ENCODE measurements around the gene KCNIP1. TPM values are rescaled to one million over a fixed set of nuclear protein-coding genes. Genes with fewer than 3 reads are reported as not detected.

Gene KCNIP1
- total and polyA plus RNA-seq, 11 donors, result 0.52 to 1.3 (median 1.2) TPM; not detected in 8

GRCh38 chr5:170746075-170746960, 242.5 kb downstream of the KCNIP1 start:
- H3K27ac ChIP-seq, result peak overlapping the region; percentile 35 to 95 (median 82)
- H3K4me1 ChIP-seq, result peaks cover 2 to 59% (median 46%) of the 10 kb centered on the region in 12 donors
- 23 to 38% (median 31%) methylated on average over 9 to 14 of the region's 14 CpGs for WGBS, 4 donors
- ATAC-seq (peak; percentile 12 to 47 (median 26)), DNase-seq (peak in 3 of 5 donors; percentile 45 to 66 (median 51))
- H3K27me3 ChIP-seq, result peaks cover 0 to 15% (median 0%) of the 10 kb centered on the region in 9 donors
- TF ChIP-seq POLR2A (IDR thresholded peaks at IDR 0.05), result no peak
- TF ChIP-seq CTCF (IDR thresholded peaks at IDR 0.05), result no peak
- intact Hi-C loops (cut with DNase I), result loop anchor here in 6 of 10 donors (10.0 kb wide), 4 partner anchors 118 to 588 kb away; partner anchors contain the start of gene RANBP17 (in 1 of the 6)
- no peaks in the 10 kb centered on the region for H3K9me3 ChIP-seq
- H3K4me3 ChIP-seq, result peak overlapping the region in 6 of 12 donors; percentile 10 to 29 (median 16)
- no peaks in the 10 kb centered on the region for H3K36me3 ChIP-seq

GRCh38 chr5:170746961-170747340, 243.1 kb downstream of the KCNIP1 start:
- H3K9me3 ChIP-seq, result no peaks in the 10 kb centered on the region
- H3K4me3 ChIP-seq, result peak overlapping the region in 4 of 12 donors; percentile 10 to 29 (median 18)
- peaks cover 0 to 15% (median 0%) of the 10 kb centered on the region in 9 donors for H3K27me3 ChIP-seq
- WGBS, 4 donors, result 75 to 87% (median 84%) methylated on average over 11 of the region's 11 CpGs
- ATAC-seq, result no peak
- TF ChIP-seq CTCF (IDR thresholded peaks at IDR 0.05) (no peak), POLR2A (IDR thresholded peaks at IDR 0.05) (no peak)
- no peaks in the 10 kb centered on the region for H3K36me3 ChIP-seq
- H3K27ac ChIP-seq, result peak overlapping the region; percentile 35 to 95 (median 82)
- no peak for DNase-seq
- intact Hi-C loops (cut with DNase I), result loop anchor here in 7 of 10 donors (1.0 to 10.0 kb wide), 5 partner anchors 9 to 588 kb away; partner anchors contain the start of gene RANBP17 (in 1 of the 7)
- H3K4me1 ChIP-seq, result peaks cover 2 to 65% (median 49%) of the 10 kb centered on the region in 12 donors

- intact Hi-C loops (cut with DNase I), result loop anchor here in 7 of 10 donors (1.0 to 10.0 kb wide), 5 partner anchors 9 to 587 kb away; partner anchors contain the start of gene RANBP17 (in 1 of the 7)
- Histone ChIP-seq H3K27me3 (peaks cover 0 to 15% (median 0%) of the 10 kb centered on the region in 9 donors), H3K9me3 (no peaks in the 10 kb centered on the region), H3K27ac (peak overlapping the region; percentile 66 to 95 (median 82)), H3K4me3 (no peak overlapping the region), H3K36me3 (no peaks in the 10 kb centered on the region), H3K4me1 (peaks cover 2 to 69% (median 53%) of the 10 kb centered on the region in 12 donors)
- ATAC-seq, result peak; percentile 80 to 84 (median 80)
- peak; percentile 72 to 89 (median 81) for DNase-seq
- TF ChIP-seq POLR2A (IDR thresholded peaks at IDR 0.05) (no peak), CTCF (IDR thresholded peaks at IDR 0.05) (no peak)
- 38 to 60% (median 51%) methylated on average over 1 of the region's 1 CpG for WGBS, 4 donors
Observed at GRCh38 chr5:170747357-170747756, 243.5 kb downstream of the KCNIP1 start.

GRCh38 chr5:170747851-170748250, 244.0 kb downstream of the KCNIP1 start:
- intact Hi-C loops (cut with DNase I), result loop anchor here in 7 of 10 donors (1.0 to 10.0 kb wide), 5 partner anchors 8 to 587 kb away; partner anchors contain the start of gene RANBP17 (in 1 of the 7)
- Histone ChIP-seq H3K27me3 (peaks cover 0 to 15% (median 0%) of the 10 kb centered on the region in 9 donors), H3K4me1 (peaks cover 2 to 73% (median 58%) of the 10 kb centered on the region in 12 donors), H3K36me3 (no peaks in the 10 kb centered on the region), H3K4me3 (no peak overlapping the region), H3K9me3 (no peaks in the 10 kb centered on the region), H3K27ac (peak overlapping the region; percentile 66 to 95 (median 82))
- ATAC-seq (peak; percentile 8 to 21 (median 14)), DNase-seq (peak in 3 of 5 donors; percentile 28 to 47 (median 36))
- TF ChIP-seq POLR2A (IDR thresholded peaks at IDR 0.05), result no peak
- peak; percentile 30 to 60 (median 44) for TF ChIP-seq CTCF (IDR thresholded peaks at IDR 0.05)
- 68 to 81% (median 73%) methylated on average over 10 of the region's 10 CpGs for WGBS, 4 donors

All from heart left ventricle (tissue), 16 donors.